Measurements from ENCODE around the gene TNRC18. TPM values are rescaled to one million over a fixed set of nuclear protein-coding genes. Genes with fewer than 3 reads are reported as not detected.

The TNRC18 gene
- total and polyA plus RNA-seq, 4 donors: 2.3 to 37.1 (median 20.4) TPM

GRCh38 chr7:5348134-5349004, 75.3 kb downstream of the TNRC18 start:
- no peak for TF ChIP-seq GABPA (IDR thresholded peaks at IDR 0.05 in 1 of 2, conservative IDR thresholded peaks at IDR 0.05 in 1 of 2)
- no peak for TF ChIP-seq EGR1 (IDR thresholded peaks at IDR 0.05; ENCODE audit: low read depth in 2 of 2)
- no peak for TF ChIP-seq YY1 (IDR thresholded peaks at IDR 0.05)
- no peak for TF ChIP-seq RAD21 (IDR thresholded peaks at IDR 0.05)
- TF ChIP-seq NR2F2 (IDR thresholded peaks at IDR 0.05): no peak
- no peak for TF ChIP-seq FOXA2 (IDR thresholded peaks at IDR 0.05)
- TF ChIP-seq CTCF (IDR thresholded peaks at IDR 0.05; ENCODE audit: low read depth, low read length, missing input control): no peak
- TF ChIP-seq, protein P1, sequence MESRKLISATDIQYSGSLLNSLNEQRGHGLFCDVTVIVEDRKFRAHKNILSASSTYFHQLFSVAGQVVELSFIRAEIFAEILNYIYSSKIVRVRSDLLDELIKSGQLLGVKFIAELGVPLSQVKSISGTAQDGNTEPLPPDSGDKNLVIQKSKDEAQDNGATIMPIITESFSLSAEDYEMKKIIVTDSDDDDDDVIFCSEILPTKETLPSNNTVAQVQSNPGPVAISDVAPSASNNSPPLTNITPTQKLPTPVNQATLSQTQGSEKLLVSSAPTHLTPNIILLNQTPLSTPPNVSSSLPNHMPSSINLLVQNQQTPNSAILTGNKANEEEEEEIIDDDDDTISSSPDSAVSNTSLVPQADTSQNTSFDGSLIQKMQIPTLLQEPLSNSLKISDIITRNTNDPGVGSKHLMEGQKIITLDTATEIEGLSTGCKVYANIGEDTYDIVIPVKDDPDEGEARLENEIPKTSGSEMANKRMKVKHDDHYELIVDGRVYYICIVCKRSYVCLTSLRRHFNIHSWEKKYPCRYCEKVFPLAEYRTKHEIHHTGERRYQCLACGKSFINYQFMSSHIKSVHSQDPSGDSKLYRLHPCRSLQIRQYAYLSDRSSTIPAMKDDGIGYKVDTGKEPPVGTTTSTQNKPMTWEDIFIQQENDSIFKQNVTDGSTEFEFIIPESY (IDR thresholded peaks at IDR 0.05): no peak
- no peak for TF ChIP-seq HNF4G (IDR thresholded peaks at IDR 0.05)
- Histone ChIP-seq H3K4me1 (ENCODE audit: control insufficient read depth in 4 of 4, insufficient read depth in 4 of 4, low read length in 3 of 4) (peaks cover 0 to under 1% (median 0%) of the 10 kb centered on the region in 4 donors), H3K9ac (ENCODE audit: low read depth in 1 of 2, low read length in 2 of 2) (no peak overlapping the region), H3K27ac (ENCODE audit: low read depth in 1 of 2, low read length in 2 of 2) (no peak overlapping the region), H3K4me3 (ENCODE audit: low read depth in 1 of 3, low read length in 3 of 3) (no peak overlapping the region), H3K9me3 (ENCODE audit: control insufficient read depth in 4 of 4, low read length in 3 of 4) (no peaks in the 10 kb centered on the region), H3K27me3 (ENCODE audit: control insufficient read depth in 4 of 4, insufficient read depth in 4 of 4, low read length in 3 of 4) (no peaks in the 10 kb centered on the region), H3K36me3 (ENCODE audit: control insufficient read depth in 4 of 4, insufficient read depth in 3 of 4, low read depth in 1 of 4, low read length in 3 of 4) (peaks cover 11 to 44% (median 19%) of the 10 kb centered on the region in 4 donors)
- 84% methylated on average over 21 of the region's 21 CpGs for WGBS
- no peak for DNase-seq (ENCODE audit: low spot score)

- 98% methylated on average over 21 of the region's 21 CpGs for WGBS
- DNase-seq (ENCODE audit: low spot score): no peak
- no peak overlapping the region for H3K9ac ChIP-seq (ENCODE audit: low read depth in 1 of 2, low read length in 2 of 2)
- H3K36me3 ChIP-seq (ENCODE audit: control insufficient read depth in 4 of 4, insufficient read depth in 3 of 4, low read depth in 1 of 4, low read length in 3 of 4): peaks cover 11 to 51% (median 27%) of the 10 kb centered on the region in 4 donors
- H3K27me3 ChIP-seq (ENCODE audit: control insufficient read depth in 4 of 4, insufficient read depth in 4 of 4, low read length in 3 of 4): no peaks in the 10 kb centered on the region
- no peaks in the 10 kb centered on the region for H3K4me1 ChIP-seq (ENCODE audit: control insufficient read depth in 4 of 4, insufficient read depth in 4 of 4, low read length in 3 of 4)
- H3K27ac ChIP-seq (ENCODE audit: low read depth in 1 of 2, low read length in 2 of 2): no peak overlapping the region
- no peaks in the 10 kb centered on the region for H3K9me3 ChIP-seq (ENCODE audit: control insufficient read depth in 4 of 4, low read length in 3 of 4)
- no peak overlapping the region for H3K4me3 ChIP-seq (ENCODE audit: low read depth in 1 of 3, low read length in 3 of 3)
- TF ChIP-seq JUND (IDR thresholded peaks at IDR 0.05): no peak
- TF ChIP-seq CTCF (IDR thresholded peaks at IDR 0.05; ENCODE audit: low read depth, low read length, missing input control): no peak
- TF ChIP-seq MAX (IDR thresholded peaks at IDR 0.05): no peak
Measured at GRCh38 chr7:5345671-5346070, 78.0 kb downstream of the TNRC18 start.

All from liver (tissue), 9 donors.